Subcutaneous abdominal adipose tissue (tissue), 5 donors: Measurements from ENCODE around the gene METRNL.
"Not testable (repeated sequence)": the region's sequence is repeated elsewhere in the genome, so short reads cannot be mapped to it uniquely, and the experiment has no call there.

ENCODE experiments used
- H3K27ac ChIP-seq: one replicate; pipeline ENCODE4 v1.7.0; 2013; ENCODE audit warnings: low read depth, mild to moderate bottlenecking, inconsistent platforms, low read length, moderate library complexity
- H3K27me3 ChIP-seq, 5 donors: one replicate each; pipeline ENCODE4 v1.7.0; 2013; ENCODE audit warnings: low read length in 5 of 5, inconsistent platforms in 1 of 5; ENCODE audit not compliant: control insufficient read depth in 5 of 5, insufficient read depth in 4 of 5
- H3K36me3 ChIP-seq, 5 donors: one replicate each; pipeline ENCODE4 v1.7.0; 2013; ENCODE audit warnings: low read length in 5 of 5; ENCODE audit not compliant: control insufficient read depth in 5 of 5, insufficient read depth in 5 of 5
- H3K4me1 ChIP-seq, 5 donors: one replicate each; pipeline ENCODE4 v1.7.0; 2013; ENCODE audit warnings: low read length in 5 of 5, mild to moderate bottlenecking in 3 of 5, moderate library complexity in 1 of 5; ENCODE audit not compliant: control insufficient read depth in 5 of 5, insufficient read depth in 5 of 5
- H3K4me3 ChIP-seq, 5 donors: one replicate each; pipeline ENCODE4 v1.7.0; 2013; ENCODE audit warnings: low read length in 5 of 5, low read depth in 1 of 5
- H3K9ac ChIP-seq, 5 donors: one replicate each; pipeline ENCODE4 v1.7.0; 2013; ENCODE audit warnings: low read length in 5 of 5, mild to moderate bottlenecking in 4 of 5, moderate library complexity in 3 of 5
- H3K9me3 ChIP-seq, 5 donors: one replicate each; pipeline ENCODE4 v1.7.0; 2013; ENCODE audit warnings: low read length in 5 of 5; ENCODE audit not compliant: control insufficient read depth in 5 of 5
- donor health status: healthy.
- donor health status: healthy.
- donor health status: healthy.
- donor health status: healthy.
- donor health status: healthy.

METRNL gene

GRCh38 chr17:83126275-83126811, 46.9 kb downstream of the METRNL start:
- no peaks in the 10 kb centered on the region for H3K9me3 ChIP-seq
- no peak overlapping the region for H3K9ac ChIP-seq
- no peak overlapping the region for H3K27ac ChIP-seq
- H3K27me3 ChIP-seq, result peaks cover 0 to 17% (median 0%) of the 10 kb centered on the region in 5 donors
- H3K36me3 ChIP-seq, result no peaks in the 10 kb centered on the region
- H3K4me3 ChIP-seq, result no peak overlapping the region
- H3K4me1 ChIP-seq, result peaks cover 3 to 17% (median 13%) of the 10 kb centered on the region in 5 donors

DNA sequence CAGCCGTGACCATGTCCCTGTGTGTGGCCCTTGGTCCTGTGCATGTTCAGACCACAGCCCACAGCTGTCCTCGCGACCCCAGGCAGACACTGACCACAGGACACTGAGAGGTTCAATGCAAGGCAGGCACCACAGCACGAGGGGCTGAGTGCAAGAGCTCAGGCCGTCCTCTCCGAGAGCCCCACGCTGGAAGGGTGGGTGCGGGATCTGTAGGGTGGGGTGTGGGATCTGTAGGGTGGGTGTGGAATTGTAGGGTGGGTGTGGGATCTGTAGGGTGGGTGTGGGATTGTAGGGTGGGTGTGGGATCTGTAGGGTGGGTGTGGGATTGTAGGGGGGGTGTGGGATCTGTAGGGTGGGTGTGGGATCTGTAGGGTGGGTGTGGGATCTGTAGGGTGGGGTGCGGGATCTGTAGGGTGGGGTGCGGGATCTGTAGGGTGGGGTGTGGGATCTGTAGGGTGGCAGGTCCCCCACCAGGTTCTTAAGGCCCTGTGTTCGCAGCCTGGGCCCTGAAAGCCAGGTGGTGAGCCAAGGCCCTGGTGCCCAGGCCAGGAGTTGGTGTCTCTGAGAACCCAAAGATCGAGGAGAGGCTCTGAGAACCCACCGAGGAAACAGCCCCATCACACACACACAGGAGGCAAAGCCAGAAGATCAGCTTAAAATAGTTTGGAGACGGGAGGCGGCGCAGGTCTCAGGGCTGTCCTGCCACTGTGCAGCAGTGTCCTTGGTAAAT, 48.2 kb downstream of the METRNL start:
- no peak overlapping the region for H3K9ac ChIP-seq
- H3K27me3 ChIP-seq, result peaks cover 0 to 6% (median 0%) of the 10 kb centered on the region in 5 donors
- peaks cover 3 to 17% (median 10%) of the 10 kb centered on the region in 5 donors for H3K4me1 ChIP-seq
- no peak overlapping the region for H3K4me3 ChIP-seq
- H3K9me3 ChIP-seq, result no peaks in the 10 kb centered on the region
- no peak overlapping the region for H3K27ac ChIP-seq
- no peaks in the 10 kb centered on the region for H3K36me3 ChIP-seq

- Histone ChIP-seq H3K4me3 (no peak overlapping the region), H3K27me3 (peaks cover 0 to 3% (median under 1%) of the 10 kb centered on the region in 5 donors), H3K9me3 (no peaks in the 10 kb centered on the region), H3K9ac (no peak overlapping the region), H3K4me1 (peaks cover 3 to 17% (median 10%) of the 10 kb centered on the region in 5 donors), H3K27ac (no peak overlapping the region), H3K36me3 (no peaks in the 10 kb centered on the region)
Measured at GRCh38 chr17:83128306-83129240, 49.2 kb downstream of the METRNL start.

DNA sequence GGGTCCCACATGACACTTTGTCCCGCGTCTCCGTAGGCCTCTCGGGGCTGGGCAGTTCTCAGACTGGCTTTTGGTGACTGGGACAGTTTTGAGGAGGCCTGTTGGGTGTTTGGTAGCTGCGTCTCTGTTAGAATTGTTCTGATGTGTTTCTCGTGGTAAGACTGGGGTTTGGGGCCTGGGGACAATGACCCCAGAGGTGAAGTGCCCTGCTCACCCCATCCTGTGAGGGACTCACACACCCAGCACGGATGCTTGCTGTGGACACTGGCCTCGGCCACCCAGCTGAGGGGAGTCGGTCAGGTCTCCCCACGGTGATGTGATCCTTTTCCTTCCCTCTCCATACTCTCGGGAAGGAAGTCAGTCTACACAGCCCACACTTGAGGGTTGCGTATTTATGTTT, 50.3 kb downstream of the METRNL start:
- H3K27ac ChIP-seq, result no peak overlapping the region
- H3K9ac ChIP-seq, result no peak overlapping the region
- no peaks in the 10 kb centered on the region for H3K36me3 ChIP-seq
- H3K4me3 ChIP-seq, result no peak overlapping the region
- no peaks in the 10 kb centered on the region for H3K9me3 ChIP-seq
- peaks cover 0 to 3% (median 2%) of the 10 kb centered on the region in 5 donors for H3K27me3 ChIP-seq
- peaks cover 3 to 17% (median 10%) of the 10 kb centered on the region in 5 donors for H3K4me1 ChIP-seq

GRCh38 chr17:83131401-83132011, 52.1 kb downstream of the METRNL start:
- Histone ChIP-seq H3K36me3 (no peaks in the 10 kb centered on the region), H3K27me3 (peaks cover 0 to 7% (median 4%) of the 10 kb centered on the region in 5 donors), H3K9ac (no peak overlapping the region), H3K4me3 (no peak overlapping the region), H3K9me3 (no peaks in the 10 kb centered on the region), H3K4me1 (no peaks in the 10 kb centered on the region), H3K27ac (no peak overlapping the region)

- Histone ChIP-seq H3K9me3 (no peaks in the 10 kb centered on the region), H3K27me3 (peaks cover 0 to 12% (median 4%) of the 10 kb centered on the region in 5 donors), H3K36me3 (no peaks in the 10 kb centered on the region), H3K4me3 (no peak overlapping the region), H3K9ac (no peak overlapping the region), H3K4me1 (no peaks in the 10 kb centered on the region), H3K27ac (no peak overlapping the region)
Measured at GRCh38 chr17:83132251-83133081, 53.1 kb downstream of the METRNL start.

GRCh38 chr17:83133302-83134121, 54.1 kb downstream of the METRNL start:
- H3K27me3 ChIP-seq, result peaks cover 0 to 12% (median 5%) of the 10 kb centered on the region in 5 donors
- no peak overlapping the region for H3K4me3 ChIP-seq
- H3K9ac ChIP-seq, result no peak overlapping the region
- no peaks in the 10 kb centered on the region for H3K9me3 ChIP-seq
- H3K27ac ChIP-seq, result no peak overlapping the region
- H3K4me1 ChIP-seq, result no peaks in the 10 kb centered on the region
- no peaks in the 10 kb centered on the region for H3K36me3 ChIP-seq

DNA sequence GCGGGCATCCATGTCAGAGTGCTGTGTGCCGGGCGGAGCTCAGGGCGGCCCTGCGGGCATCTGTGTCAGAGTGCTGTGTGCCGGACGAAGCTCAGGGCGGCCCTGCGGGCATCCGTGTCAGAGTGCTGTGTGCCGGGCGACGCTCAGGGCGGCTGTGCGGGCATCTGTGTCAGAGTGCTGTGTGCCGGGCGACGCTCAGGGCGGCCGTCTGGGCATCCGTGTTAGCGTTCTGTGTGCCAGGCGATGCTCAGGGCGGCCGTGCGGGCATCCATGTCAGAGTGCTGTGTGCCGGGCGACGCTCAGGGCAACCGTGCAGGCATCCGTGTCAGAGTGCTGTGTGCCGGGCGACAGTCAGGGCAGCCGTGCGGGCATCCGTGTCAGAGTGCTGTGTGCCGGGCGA, 55.0 kb downstream of the METRNL start:
- H3K4me1 ChIP-seq, H3K4me3 ChIP-seq, H3K36me3 ChIP-seq, H3K27ac ChIP-seq, H3K9ac ChIP-seq, H3K9me3 ChIP-seq: not testable (repeated sequence)
- H3K27me3 ChIP-seq, result peaks cover 0 to 12% (median 5%) of the 10 kb centered on the region in 5 donors
